Tibial artery (tissue), 4 donors: Measurements from ENCODE around the gene BRWD1.

ENCODE experiments used
- DNase-seq, 2 donors: peaks; one replicate each; pipeline ENCODE4 v3.0.0-alpha.2; 2019
- H3K27ac ChIP-seq, 2 donors: fragments of 200-600 bp; sonication (generic) in 1 of 2; 1 replicate in 1 of 2; 2 replicates in 1 of 2; pipeline ENCODE4 v1.5.1; 2018 to 2019; ENCODE audit warnings: mild to moderate bottlenecking in 1 of 2
- H3K27me3 ChIP-seq, 2 donors: fragments of 200-600 bp; sonication (generic) in 1 of 2; one replicate each; pipeline versions ENCODE4 v1.5.1 to v1.6.0; 2016 to 2019
- H3K36me3 ChIP-seq, 3 donors: fragments of 200-600 bp; sonication (generic) in 2 of 3; one replicate each; pipeline ENCODE4 v1.5.1; 2016 to 2019; ENCODE audit warnings: mild to moderate bottlenecking in 2 of 3
- H3K4me1 ChIP-seq, 4 donors: fragments of 200-600 bp; sonication (generic) in 2 of 4; 1 replicate in 3 of 4; 2 replicates in 1 of 4; pipeline ENCODE4 v1.5.1; 2016 to 2019
- H3K4me3 ChIP-seq, 2 donors: fragments of 200-600 bp; sonication (generic) in 1 of 2; 1 replicate in 1 of 2; 2 replicates in 1 of 2; pipeline ENCODE4 v1.5.1; 2018 to 2019; ENCODE audit warnings: mild to moderate bottlenecking in 2 of 2
- H3K9me3 ChIP-seq, 3 donors: fragments of 200-600 bp; sonication (generic) in 1 of 3; one replicate each; pipeline ENCODE4 v1.5.1; 2016 to 2019
- intact Hi-C: fragments of 100-400 bp; cut with DNase I; formaldehyde crosslinking; loops from one replicate; pipeline ENCODE4 v1.15.0; 2023; ENCODE audit warnings: low total_unique reads
- TF ChIP-seq, protein P1 (sequence below), 2 experiments: fragments of 200-600 bp in 1 of 2; fragments of 450-650 bp in 1 of 2; IDR thresholded peaks; one replicate each; pipeline ENCODE4 v1.5.1; 2017 to 2019; ENCODE audit warnings: antibody characterized with exemption in 2 of 2, mild to moderate bottlenecking in 1 of 2, moderate library complexity in 1 of 2

BRWD1 gene

DNA sequence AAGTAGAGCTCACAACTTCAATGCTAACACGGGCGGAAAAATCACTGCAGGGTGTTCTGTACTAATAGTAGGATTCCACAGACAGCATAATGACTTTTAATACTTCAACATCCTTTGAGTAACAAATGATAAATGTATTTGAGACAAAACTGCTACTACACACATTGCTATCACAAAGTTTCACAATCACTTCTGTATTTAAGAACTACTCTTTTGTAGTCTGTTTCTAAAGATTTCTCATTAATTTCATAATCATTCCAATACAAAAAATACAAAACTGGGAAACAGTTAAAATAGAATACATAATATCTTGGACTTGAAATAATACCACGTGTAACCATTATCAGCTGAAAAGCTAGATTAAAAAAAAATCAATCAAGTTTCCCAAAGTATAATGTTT, 32.8 kb upstream of the BRWD1 start:
- H3K36me3 ChIP-seq: peaks cover 18 to 25% (median 21%) of the 10 kb centered on the region in 3 donors
- intact Hi-C loops: no loop called here
- TF ChIP-seq, protein P1, sequence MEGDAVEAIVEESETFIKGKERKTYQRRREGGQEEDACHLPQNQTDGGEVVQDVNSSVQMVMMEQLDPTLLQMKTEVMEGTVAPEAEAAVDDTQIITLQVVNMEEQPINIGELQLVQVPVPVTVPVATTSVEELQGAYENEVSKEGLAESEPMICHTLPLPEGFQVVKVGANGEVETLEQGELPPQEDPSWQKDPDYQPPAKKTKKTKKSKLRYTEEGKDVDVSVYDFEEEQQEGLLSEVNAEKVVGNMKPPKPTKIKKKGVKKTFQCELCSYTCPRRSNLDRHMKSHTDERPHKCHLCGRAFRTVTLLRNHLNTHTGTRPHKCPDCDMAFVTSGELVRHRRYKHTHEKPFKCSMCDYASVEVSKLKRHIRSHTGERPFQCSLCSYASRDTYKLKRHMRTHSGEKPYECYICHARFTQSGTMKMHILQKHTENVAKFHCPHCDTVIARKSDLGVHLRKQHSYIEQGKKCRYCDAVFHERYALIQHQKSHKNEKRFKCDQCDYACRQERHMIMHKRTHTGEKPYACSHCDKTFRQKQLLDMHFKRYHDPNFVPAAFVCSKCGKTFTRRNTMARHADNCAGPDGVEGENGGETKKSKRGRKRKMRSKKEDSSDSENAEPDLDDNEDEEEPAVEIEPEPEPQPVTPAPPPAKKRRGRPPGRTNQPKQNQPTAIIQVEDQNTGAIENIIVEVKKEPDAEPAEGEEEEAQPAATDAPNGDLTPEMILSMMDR (IDR thresholded peaks at IDR 0.05): no peak
- no peak overlapping the region for H3K27ac ChIP-seq
- H3K4me1 ChIP-seq: peaks cover 0 to 24% (median 10%) of the 10 kb centered on the region in 4 donors
- no peaks in the 10 kb centered on the region for H3K27me3 ChIP-seq
- no peak overlapping the region for H3K4me3 ChIP-seq
- no peak for DNase-seq
- H3K9me3 ChIP-seq: no peaks in the 10 kb centered on the region

DNA sequence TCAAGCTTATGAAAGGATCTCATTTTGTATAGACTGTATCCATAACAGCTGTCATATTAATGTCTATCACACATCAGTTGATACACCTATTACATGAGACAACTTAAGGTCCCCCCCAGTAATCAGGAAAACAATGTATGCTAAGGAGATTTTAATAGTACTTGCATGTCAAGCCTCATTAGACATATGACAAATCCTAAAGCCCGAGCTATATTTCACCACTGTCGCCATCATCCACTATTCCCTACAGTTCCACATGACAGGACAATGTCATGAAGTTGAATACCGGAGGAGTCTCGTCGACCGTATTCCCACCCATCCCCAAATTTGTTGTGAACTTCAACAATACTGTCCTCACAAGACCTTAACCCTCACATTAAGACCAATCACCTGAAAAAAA, 32.0 kb upstream of the BRWD1 start:
- H3K4me3 ChIP-seq: no peak overlapping the region

DNA sequence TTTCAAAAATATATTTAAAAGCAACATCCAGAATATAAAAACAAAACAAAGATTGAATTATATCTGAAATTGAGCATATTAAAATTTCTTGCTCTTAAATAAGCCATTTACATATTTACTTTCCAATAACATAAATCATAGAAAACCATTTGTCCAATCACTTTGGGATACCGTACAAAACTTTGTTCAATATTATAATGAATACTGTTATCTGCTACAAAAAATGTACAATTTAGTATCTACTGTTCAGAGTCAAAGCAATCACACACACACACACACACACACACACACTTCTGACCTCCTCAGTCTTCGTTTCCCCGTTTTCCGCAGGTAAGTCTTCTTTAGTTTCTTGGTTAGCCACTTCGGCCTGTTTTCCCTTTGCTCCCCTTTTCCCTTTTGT, 31.4 kb upstream of the BRWD1 start:
- no peak for DNase-seq
- Histone ChIP-seq H3K36me3 (peaks cover 21 to 26% (median 26%) of the 10 kb centered on the region in 3 donors), H3K9me3 (no peaks in the 10 kb centered on the region), H3K4me1 (peaks cover 0 to 24% (median 10%) of the 10 kb centered on the region in 4 donors), H3K27ac (no peak overlapping the region), H3K4me3 (no peak overlapping the region), H3K27me3 (no peaks in the 10 kb centered on the region)
- TF ChIP-seq, protein P1 (IDR thresholded peaks at IDR 0.05): no peak
- intact Hi-C loops: no loop called here

More for the DNA sequence above, 32.0 kb upstream of the BRWD1 start:
- H3K4me1 ChIP-seq: peaks cover 0 to 24% (median 10%) of the 10 kb centered on the region in 4 donors
- intact Hi-C loops: no loop called here
- no peaks in the 10 kb centered on the region for H3K9me3 ChIP-seq
- H3K27ac ChIP-seq: no peak overlapping the region
- H3K27me3 ChIP-seq: no peaks in the 10 kb centered on the region
- TF ChIP-seq, protein P1 (IDR thresholded peaks at IDR 0.05): no peak
- no peak for DNase-seq
- peaks cover 21 to 26% (median 26%) of the 10 kb centered on the region in 3 donors for H3K36me3 ChIP-seq

DNA sequence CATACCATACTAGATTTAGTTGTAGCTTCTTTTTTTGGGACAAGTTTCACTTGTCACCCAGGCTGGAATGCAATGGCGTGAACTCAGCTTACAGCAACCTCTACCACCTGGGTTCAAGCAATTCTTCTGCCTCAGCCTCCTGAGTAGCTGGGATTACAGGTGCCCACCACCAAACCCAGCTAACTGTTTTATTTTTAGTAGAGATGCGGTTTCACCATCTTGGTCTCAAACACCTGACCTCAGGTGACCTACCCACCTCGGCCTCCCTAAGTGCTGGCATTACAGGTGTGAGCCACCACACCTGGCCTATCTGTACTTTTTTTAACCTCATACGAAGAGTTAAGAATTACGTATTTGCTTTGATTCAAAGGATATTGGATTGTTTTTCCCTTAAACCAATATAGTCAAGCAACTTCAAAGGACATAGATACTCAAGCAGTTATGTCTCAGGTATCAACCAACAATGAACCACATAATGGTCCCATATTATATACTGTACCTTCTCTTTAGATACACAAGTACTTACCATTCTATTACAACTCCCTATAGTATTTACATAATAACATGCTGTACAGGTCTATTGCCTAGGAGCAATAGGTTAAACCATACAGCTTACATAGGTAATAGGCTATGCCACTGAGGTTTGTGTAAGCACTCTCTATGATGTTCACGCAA, 28.0 kb upstream of the BRWD1 start:
- Histone ChIP-seq H3K4me1 (peaks cover 0 to 9% (median 5%) of the 10 kb centered on the region in 4 donors), H3K9me3 (no peaks in the 10 kb centered on the region), H3K27ac (no peak overlapping the region), H3K27me3 (no peaks in the 10 kb centered on the region), H3K36me3 (peaks cover 21 to 26% (median 26%) of the 10 kb centered on the region in 3 donors), H3K4me3 (no peak overlapping the region)
- no peak for DNase-seq
- TF ChIP-seq, protein P1 (IDR thresholded peaks at IDR 0.05): no peak
- intact Hi-C loops: no loop called here

DNA sequence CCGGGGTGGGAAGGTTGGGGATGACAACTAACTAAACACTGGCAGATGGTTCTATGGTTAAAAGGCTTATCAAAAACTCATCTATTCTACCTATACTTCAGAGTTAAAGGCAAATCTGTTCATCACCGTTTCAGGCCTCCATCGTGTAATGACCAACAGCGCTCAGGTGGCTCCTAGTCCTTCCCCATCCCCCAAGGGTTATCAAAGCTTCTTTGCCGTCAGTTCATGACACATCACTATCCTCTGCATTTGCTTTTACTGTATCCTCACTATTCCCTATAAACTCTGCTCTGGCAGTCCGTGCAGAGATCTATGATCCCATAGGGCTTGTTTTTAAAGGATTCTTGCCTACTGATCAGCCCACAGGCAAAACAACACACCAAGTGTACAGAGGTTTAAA, 27.3 kb upstream of the BRWD1 start:
- Histone ChIP-seq H3K27ac (no peak overlapping the region), H3K36me3 (peaks cover 21 to 26% (median 26%) of the 10 kb centered on the region in 3 donors), H3K4me1 (peaks cover 0 to 4% (median under 1%) of the 10 kb centered on the region in 4 donors), H3K27me3 (no peaks in the 10 kb centered on the region), H3K9me3 (no peaks in the 10 kb centered on the region), H3K4me3 (no peak overlapping the region)
- intact Hi-C loops: no loop called here
- TF ChIP-seq, protein P1 (IDR thresholded peaks at IDR 0.05): no peak
- no peak for DNase-seq
